Measurements from ENCODE around the gene GREM1.

DNA sequence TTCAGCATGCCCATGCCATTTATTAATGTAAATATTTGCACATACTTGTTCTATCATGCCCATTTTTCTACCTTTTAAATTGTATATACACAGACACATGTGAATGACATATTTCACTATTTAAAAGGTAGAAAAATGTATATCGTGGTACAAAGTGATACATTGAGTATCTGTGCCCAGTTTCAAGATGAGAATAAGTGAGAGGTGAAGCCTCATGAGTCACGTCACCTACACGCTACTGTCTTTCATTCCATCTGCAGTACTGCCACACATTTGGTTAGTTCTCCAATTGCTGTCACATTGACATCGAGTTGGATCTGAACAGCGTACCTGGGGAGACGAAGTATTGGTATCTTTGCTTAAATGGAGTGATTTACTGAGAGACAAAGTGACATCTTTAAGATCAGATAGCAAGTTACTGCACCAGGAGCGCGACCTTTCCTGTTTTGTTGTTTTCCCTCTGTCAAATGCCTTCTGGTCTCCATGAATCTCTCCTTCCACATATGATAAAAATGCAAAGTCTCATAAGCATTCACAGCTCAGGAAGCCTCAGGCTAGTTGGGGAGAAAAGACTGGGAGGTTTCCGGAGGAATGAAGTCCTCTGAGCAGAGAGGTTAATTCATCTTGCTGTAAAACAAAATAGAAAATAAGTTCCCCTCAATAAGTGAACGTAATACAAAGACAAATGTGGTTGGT is 12.0 kb downstream of the GREM1 start:
- TF ChIP-seq, protein P1, sequence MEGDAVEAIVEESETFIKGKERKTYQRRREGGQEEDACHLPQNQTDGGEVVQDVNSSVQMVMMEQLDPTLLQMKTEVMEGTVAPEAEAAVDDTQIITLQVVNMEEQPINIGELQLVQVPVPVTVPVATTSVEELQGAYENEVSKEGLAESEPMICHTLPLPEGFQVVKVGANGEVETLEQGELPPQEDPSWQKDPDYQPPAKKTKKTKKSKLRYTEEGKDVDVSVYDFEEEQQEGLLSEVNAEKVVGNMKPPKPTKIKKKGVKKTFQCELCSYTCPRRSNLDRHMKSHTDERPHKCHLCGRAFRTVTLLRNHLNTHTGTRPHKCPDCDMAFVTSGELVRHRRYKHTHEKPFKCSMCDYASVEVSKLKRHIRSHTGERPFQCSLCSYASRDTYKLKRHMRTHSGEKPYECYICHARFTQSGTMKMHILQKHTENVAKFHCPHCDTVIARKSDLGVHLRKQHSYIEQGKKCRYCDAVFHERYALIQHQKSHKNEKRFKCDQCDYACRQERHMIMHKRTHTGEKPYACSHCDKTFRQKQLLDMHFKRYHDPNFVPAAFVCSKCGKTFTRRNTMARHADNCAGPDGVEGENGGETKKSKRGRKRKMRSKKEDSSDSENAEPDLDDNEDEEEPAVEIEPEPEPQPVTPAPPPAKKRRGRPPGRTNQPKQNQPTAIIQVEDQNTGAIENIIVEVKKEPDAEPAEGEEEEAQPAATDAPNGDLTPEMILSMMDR (IDR thresholded peaks at IDR 0.05 in 8 of 11, conservative IDR thresholded peaks at IDR 0.05 in 3 of 11): no peak
- no peak for TF ChIP-seq POLR2AphosphoS5 (IDR thresholded peaks at IDR 0.05)
- no peak for TF ChIP-seq POLR2A (IDR thresholded peaks at IDR 0.05)
